ENCODE results near the gene TRPM2.

The TRPM2 gene

GRCh38 chr21:44371596-44371995, 18.2 kb downstream of the TRPM2 start:
- H3K27me3 ChIP-seq (ENCODE audit: control insufficient read depth, insufficient read depth, low read length), result peaks cover 30% of the 10 kb centered on the region

GRCh38 chr21:44372616-44373015, 19.2 kb downstream of the TRPM2 start:
- Histone ChIP-seq H3K4me1 (ENCODE audit: control insufficient read depth, insufficient read depth, low read length) (no peaks in the 10 kb centered on the region; the same call in 1 of the 2 replicates), H3K4me3 (ENCODE audit: low read depth, low read length) (no peak overlapping the region), H3K36me3 (ENCODE audit: control insufficient read depth, insufficient read depth, low read length) (no peaks in the 10 kb centered on the region), H3K9me3 (ENCODE audit: control insufficient read depth, insufficient read depth, low read depth, low read length) (peaks cover 21% of the 10 kb centered on the region), H3K9ac (ENCODE audit: low read length) (no peak overlapping the region), H3K27ac (ENCODE audit: low read depth, low read length) (no peak overlapping the region), H3K27me3 (ENCODE audit: control insufficient read depth, insufficient read depth, low read length) (peaks cover 29% of the 10 kb centered on the region)

More at GRCh38 chr21:44371596-44371995, 18.2 kb downstream of the TRPM2 start:
- Histone ChIP-seq H3K9me3 (ENCODE audit: control insufficient read depth, insufficient read depth, low read depth, low read length) (peaks cover 21% of the 10 kb centered on the region), H3K27ac (ENCODE audit: low read depth, low read length) (no peak overlapping the region), H3K36me3 (ENCODE audit: control insufficient read depth, insufficient read depth, low read length) (no peaks in the 10 kb centered on the region), H3K4me3 (ENCODE audit: low read depth, low read length) (no peak overlapping the region), H3K9ac (ENCODE audit: low read length) (no peak overlapping the region), H3K4me1 (ENCODE audit: control insufficient read depth, insufficient read depth, low read length) (no peaks in the 10 kb centered on the region; the same call in 1 of the 2 replicates)

GRCh38 chr21:44374601-44375280, 21.3 kb downstream of the TRPM2 start:
- Histone ChIP-seq H3K9me3 (ENCODE audit: control insufficient read depth, insufficient read depth, low read depth, low read length) (peaks cover 21% of the 10 kb centered on the region), H3K27ac (ENCODE audit: low read depth, low read length) (no peak overlapping the region), H3K9ac (ENCODE audit: low read length) (no peak overlapping the region), H3K36me3 (ENCODE audit: control insufficient read depth, insufficient read depth, low read length) (no peaks in the 10 kb centered on the region), H3K4me3 (ENCODE audit: low read depth, low read length) (no peak overlapping the region), H3K27me3 (ENCODE audit: control insufficient read depth, insufficient read depth, low read length) (peaks cover 16% of the 10 kb centered on the region), H3K4me1 (ENCODE audit: control insufficient read depth, insufficient read depth, low read length) (peaks cover 3% of the 10 kb centered on the region; the same call in 1 of the 2 replicates)

- no peaks in the 10 kb centered on the region for H3K36me3 ChIP-seq (ENCODE audit: control insufficient read depth, insufficient read depth, low read length)
- H3K27ac ChIP-seq (ENCODE audit: low read depth, low read length), result no peak overlapping the region
- H3K9me3 ChIP-seq (ENCODE audit: control insufficient read depth, insufficient read depth, low read depth, low read length), result peaks cover 21% of the 10 kb centered on the region
- peaks cover 11% of the 10 kb centered on the region for H3K27me3 ChIP-seq (ENCODE audit: control insufficient read depth, insufficient read depth, low read length)
- H3K4me3 ChIP-seq (ENCODE audit: low read depth, low read length), result no peak overlapping the region
- no peak overlapping the region for H3K9ac ChIP-seq (ENCODE audit: low read length)
- H3K4me1 ChIP-seq (ENCODE audit: control insufficient read depth, insufficient read depth, low read length), result peaks cover 7% of the 10 kb centered on the region; the same call in 1 of the 2 replicates
These were observed 21.8 kb downstream of the TRPM2 start for GRCh38 chr21:44375281-44375651.

- Histone ChIP-seq H3K4me1 (ENCODE audit: control insufficient read depth, insufficient read depth, low read length) (peaks cover 12% of the 10 kb centered on the region; the same call in 1 of the 2 replicates), H3K36me3 (ENCODE audit: control insufficient read depth, insufficient read depth, low read length) (no peaks in the 10 kb centered on the region), H3K4me3 (ENCODE audit: low read depth, low read length) (no peak overlapping the region), H3K9me3 (ENCODE audit: control insufficient read depth, insufficient read depth, low read depth, low read length) (peaks cover 21% of the 10 kb centered on the region), H3K9ac (ENCODE audit: low read length) (no peak overlapping the region), H3K27me3 (ENCODE audit: control insufficient read depth, insufficient read depth, low read length) (peaks cover 6% of the 10 kb centered on the region; the same call in 1 of the 2 replicates), H3K27ac (ENCODE audit: low read depth, low read length) (no peak overlapping the region)
These were observed 22.4 kb downstream of the TRPM2 start for GRCh38 chr21:44375761-44376241.

- Histone ChIP-seq H3K9ac (ENCODE audit: low read length) (no peak overlapping the region), H3K4me3 (ENCODE audit: low read depth, low read length) (no peak overlapping the region), H3K36me3 (ENCODE audit: control insufficient read depth, insufficient read depth, low read length) (no peaks in the 10 kb centered on the region), H3K27ac (ENCODE audit: low read depth, low read length) (no peak overlapping the region), H3K4me1 (ENCODE audit: control insufficient read depth, insufficient read depth, low read length) (peaks cover 13% of the 10 kb centered on the region; the same call in 1 of the 2 replicates), H3K27me3 (ENCODE audit: control insufficient read depth, insufficient read depth, low read length) (peaks cover under 1% of the 10 kb centered on the region; the same call in 1 of the 2 replicates), H3K9me3 (ENCODE audit: control insufficient read depth, insufficient read depth, low read depth, low read length) (peaks cover 18% of the 10 kb centered on the region)
These were observed 23.2 kb downstream of the TRPM2 start for GRCh38 chr21:44376606-44377005.

- no peaks in the 10 kb centered on the region; the same call in 1 of the 2 replicates for H3K27me3 ChIP-seq (ENCODE audit: control insufficient read depth, insufficient read depth, low read length)
- no peaks in the 10 kb centered on the region for H3K36me3 ChIP-seq (ENCODE audit: control insufficient read depth, insufficient read depth, low read length)
- H3K9ac ChIP-seq (ENCODE audit: low read length), result no peak overlapping the region
These were observed 23.9 kb downstream of the TRPM2 start for GRCh38 chr21:44377201-44377921.

GRCh38 chr21:44377922-44378645, 24.7 kb downstream of the TRPM2 start:
- no peaks in the 10 kb centered on the region; the same call in 1 of the 2 replicates for H3K27me3 ChIP-seq (ENCODE audit: control insufficient read depth, insufficient read depth, low read length)
- H3K36me3 ChIP-seq (ENCODE audit: control insufficient read depth, insufficient read depth, low read length), result no peaks in the 10 kb centered on the region
- H3K4me3 ChIP-seq (ENCODE audit: low read depth, low read length), result no peak overlapping the region
- H3K9ac ChIP-seq (ENCODE audit: low read length), result no peak overlapping the region
- peaks cover 18% of the 10 kb centered on the region for H3K9me3 ChIP-seq (ENCODE audit: control insufficient read depth, insufficient read depth, low read depth, low read length)
- H3K4me1 ChIP-seq (ENCODE audit: control insufficient read depth, insufficient read depth, low read length), result peaks cover 13% of the 10 kb centered on the region; the same call in 1 of the 2 replicates
- H3K27ac ChIP-seq (ENCODE audit: low read depth, low read length), result no peak overlapping the region

More at GRCh38 chr21:44377201-44377921, 23.9 kb downstream of the TRPM2 start:
- Histone ChIP-seq H3K4me3 (ENCODE audit: low read depth, low read length) (no peak overlapping the region), H3K27ac (ENCODE audit: low read depth, low read length) (no peak overlapping the region), H3K4me1 (ENCODE audit: control insufficient read depth, insufficient read depth, low read length) (peaks cover 13% of the 10 kb centered on the region; the same call in 1 of the 2 replicates), H3K9me3 (ENCODE audit: control insufficient read depth, insufficient read depth, low read depth, low read length) (peaks cover 18% of the 10 kb centered on the region)

GRCh38 chr21:44378646-44379514, 25.5 kb downstream of the TRPM2 start:
- Histone ChIP-seq H3K27ac (ENCODE audit: low read depth, low read length) (no peak overlapping the region), H3K9me3 (ENCODE audit: control insufficient read depth, insufficient read depth, low read depth, low read length) (peaks cover 16% of the 10 kb centered on the region), H3K27me3 (ENCODE audit: control insufficient read depth, insufficient read depth, low read length) (no peaks in the 10 kb centered on the region; the same call in 1 of the 2 replicates), H3K9ac (ENCODE audit: low read length) (no peak overlapping the region), H3K36me3 (ENCODE audit: control insufficient read depth, insufficient read depth, low read length) (no peaks in the 10 kb centered on the region), H3K4me3 (ENCODE audit: low read depth, low read length) (no peak overlapping the region), H3K4me1 (ENCODE audit: control insufficient read depth, insufficient read depth, low read length) (peaks cover 13% of the 10 kb centered on the region; the same call in 1 of the 2 replicates)

- Histone ChIP-seq H3K36me3 (ENCODE audit: control insufficient read depth, insufficient read depth, low read length) (no peaks in the 10 kb centered on the region), H3K4me3 (ENCODE audit: low read depth, low read length) (no peak overlapping the region), H3K27me3 (ENCODE audit: control insufficient read depth, insufficient read depth, low read length) (no peaks in the 10 kb centered on the region; the same call in 1 of the 2 replicates), H3K9ac (ENCODE audit: low read length) (no peak overlapping the region), H3K4me1 (ENCODE audit: control insufficient read depth, insufficient read depth, low read length) (peaks cover 13% of the 10 kb centered on the region; the same call in 1 of the 2 replicates), H3K27ac (ENCODE audit: low read depth, low read length) (no peak overlapping the region), H3K9me3 (ENCODE audit: control insufficient read depth, insufficient read depth, low read depth, low read length) (peaks cover 18% of the 10 kb centered on the region)
These were observed 26.1 kb downstream of the TRPM2 start for GRCh38 chr21:44379515-44379848.

Data from HUES6 (cell line).